Superior temporal gyrus (tissue), 1 donor: ENCODE results near the gene RBM22.

Experiments used
- DNase-seq: peaks from one replicate; pipeline ENCODE4 v3.0.0-alpha.2; 2016; ENCODE audit errors: extremely low spot score

The RBM22 gene

GRCh38 chr5:150672237-150672883 is 28.5 kb downstream of the RBM22 start:
- no peak for DNase-seq

GRCh38 chr5:150671509-150672236 is 29.2 kb downstream of the RBM22 start:
- DNase-seq: no peak

- no peak for DNase-seq
Observed at GRCh38 chr5:150670948-150671310, 29.9 kb downstream of the RBM22 start.

- DNase-seq: no peak
Observed at GRCh38 chr5:150670275-150670947, 30.5 kb downstream of the RBM22 start.

- no peak for DNase-seq
Observed at GRCh38 chr5:150665044-150665443, 35.8 kb downstream of the RBM22 start.

- DNase-seq: no peak
Observed at GRCh38 chr5:150663936-150664335, 36.9 kb downstream of the RBM22 start.

GRCh38 chr5:150662731-150663516 is 37.9 kb downstream of the RBM22 start:
- DNase-seq: no peak

GRCh38 chr5:150661821-150662596 is 38.9 kb downstream of the RBM22 start:
- DNase-seq: no peak

- DNase-seq: no peak
Observed at GRCh38 chr5:150661086-150661485, 39.8 kb downstream of the RBM22 start, which contains the start of gene MYOZ3. Gene MYOZ3, plus strand, starts transcription at chr5:150661251. Its CDS starts 1,691 bp downstream, at chr5:150662942.

GRCh38 chr5:150660108-150660831 is 40.6 kb downstream of the RBM22 start:
- no peak for DNase-seq

GRCh38 chr5:150659360-150660107 is 41.3 kb downstream of the RBM22 start:
- DNase-seq: no peak

- DNase-seq: no peak
Observed at GRCh38 chr5:150658699-150659265, 42.1 kb downstream of the RBM22 start.

GRCh38 chr5:150658121-150658520 is 42.7 kb downstream of the RBM22 start:
- DNase-seq: no peak

- peak; percentile 56 for DNase-seq
Observed at GRCh38 chr5:150656191-150657132, 44.4 kb downstream of the RBM22 start.

- DNase-seq: no peak
Observed at GRCh38 chr5:150655221-150655620, 45.6 kb downstream of the RBM22 start.

- DNase-seq: no peak
Observed at GRCh38 chr5:150653762-150654556, 46.9 kb downstream of the RBM22 start.

GRCh38 chr5:150653145-150653761 is 47.6 kb downstream of the RBM22 start:
- DNase-seq: no peak
